CD4-positive, alpha-beta T cell (primary cell): Measurements from ENCODE around the gene GPR62. TPM values are rescaled to one million over a fixed set of nuclear protein-coding genes. Genes with fewer than 3 reads are reported as not detected.

Source experiments
- ATAC-seq: fragments of 200-7000 bp; cut with Tn5 transposase; one replicate; pipeline ENCODE4 v1.10.0; 2022; ENCODE audit warnings: mild to moderate bottlenecking; ENCODE audit not compliant: poor library complexity
- CTCF ChIA-PET: fragments of 350-600 bp; sonication (Branson Sonifier 250); formaldehyde crosslinking; loops from one replicate; lab custom pipeline; 2021; ENCODE audit warnings: antibody characterized with exemption, inconsistent platforms; lab: Charles Lee
- POLR2A ChIA-PET: fragments of 350-600 bp; sonication (Branson Sonifier 250); formaldehyde crosslinking; loops from one replicate; lab custom pipeline; 2021; ENCODE audit warnings: antibody characterized with exemption, inconsistent platforms; lab: Charles Lee
- DNase-seq, 14 experiments: peaks; one replicate each; pipeline ENCODE4 v3.0.0-alpha.2; 2013 to 2020; ENCODE audit warnings: mixed read lengths in 2 of 14
- H3K27ac ChIP-seq, 2 donors: one replicate each; pipeline versions ENCODE4 v1.5.1 to v1.7.0; 2013; ENCODE audit warnings: low read length in 2 of 2, low read depth in 1 of 2, mild to moderate bottlenecking in 1 of 2
- H3K27me3 ChIP-seq, 2 experiments: 1 replicate in 1 of 2; 2 replicates in 1 of 2; pipeline versions ENCODE4 v1.6.1 to v1.7.0; 2013; ENCODE audit warnings: low read length in 2 of 2, control low read depth in 1 of 2, mild to moderate bottlenecking in 1 of 2, moderate library complexity in 1 of 2; ENCODE audit not compliant: insufficient read depth in 2 of 2, control insufficient read depth in 1 of 2
- H3K36me3 ChIP-seq: one replicate; pipeline ENCODE4 v1.6.1; 2013; ENCODE audit warnings: low read length, control low read depth; ENCODE audit not compliant: insufficient read depth
- H3K4me1 ChIP-seq: one replicate; pipeline ENCODE4 v1.6.1; 2013; ENCODE audit warnings: low read length, control low read depth; ENCODE audit not compliant: insufficient read depth
- H3K4me3 ChIP-seq: one replicate; pipeline ENCODE4 v1.5.1; 2013; ENCODE audit warnings: mild to moderate bottlenecking, low read length, moderate library complexity
- H3K9me3 ChIP-seq, 2 experiments: 1 replicate in 1 of 2; 2 replicates in 1 of 2; pipeline versions ENCODE4 v1.6.1 to v1.7.0; 2013; ENCODE audit warnings: low read length in 2 of 2, mild to moderate bottlenecking in 2 of 2, control low read depth in 1 of 2, moderate library complexity in 1 of 2; ENCODE audit not compliant: control insufficient read depth in 1 of 2, insufficient read depth in 1 of 2
- H3K27ac Mint-ChIP-seq: one replicate; pipeline ENCODE4 v1.8.0; 2020; ENCODE audit warnings: mixed read lengths
- H3K27me3 Mint-ChIP-seq: one replicate; pipeline ENCODE4 v1.8.0; 2021; ENCODE audit warnings: mixed read lengths
- H3K36me3 Mint-ChIP-seq: one replicate; pipeline ENCODE4 v1.8.0; 2021; ENCODE audit warnings: low read depth, mixed read lengths
- H3K4me1 Mint-ChIP-seq: one replicate; pipeline ENCODE4 v1.8.0; 2021; ENCODE audit warnings: low read depth, mixed read lengths
- H3K4me3 Mint-ChIP-seq: one replicate; pipeline ENCODE4 v1.8.0; 2020; ENCODE audit warnings: mild to moderate bottlenecking, mixed read lengths
- H3K9me3 Mint-ChIP-seq: one replicate; pipeline ENCODE4 v1.8.0; 2020; ENCODE audit warnings: mixed read lengths
- CTCF ChIP-seq: fragments of 200-600 bp; IDR thresholded peaks from one replicate; pipeline ENCODE4 v1.8.0; 2022; ENCODE audit warnings: antibody characterized with exemption, mild to moderate bottlenecking
- intact Hi-C, 2 experiments: fragments of 100-400 bp; cut with DNase I in 1 of 2; cut with micrococcal nuclease in 1 of 2; formaldehyde crosslinking; loops; one replicate each; pipeline versions ENCODE4 v1.15.1 to v1.9.0; 2023 to 2025; cut with DNase I, micrococcal nuclease
- total RNA-seq, 174 experiments: library from RNA in 2 of 174; stranded (reverse) in 2 of 174; gene quantifications; one replicate each; pipeline ENCODE4 v1.2.3 and lab custom pipeline; 2021 to 2026

The GPR62 gene
- total RNA-seq, 2 experiments from 2014 or later: not detected

- H3K9me3 Mint-ChIP-seq: no peaks in the 10 kb centered on the region
- Histone ChIP-seq H3K27me3 (peaks cover 11 to 12% of the 10 kb centered on the region in 2 experiments), H3K4me1 (peaks cover 16% of the 10 kb centered on the region), H3K36me3 (peaks cover 2% of the 10 kb centered on the region), H3K4me3 (no peak overlapping the region), H3K27ac (no peak overlapping the region), H3K9me3 (peaks cover 0 to 2% of the 10 kb centered on the region in 2 experiments)
- ATAC-seq: no peak
- H3K27ac Mint-ChIP-seq: no peak overlapping the region
- no peak for DNase-seq
- intact Hi-C loops: no loop called here
- no peak for TF ChIP-seq CTCF
- ChIA-PET POLR2A (no interaction called here), CTCF (no interaction called here)
- peaks cover 2% of the 10 kb centered on the region for H3K4me1 Mint-ChIP-seq
- peaks cover 5% of the 10 kb centered on the region for H3K27me3 Mint-ChIP-seq
- H3K36me3 Mint-ChIP-seq: peaks cover 4% of the 10 kb centered on the region
- H3K4me3 Mint-ChIP-seq: no peak overlapping the region
Observed at GRCh38 chr3:51960386-51960785, 5.2 kb downstream of the GPR62 start.

- H3K9me3 Mint-ChIP-seq: no peaks in the 10 kb centered on the region
- ATAC-seq (no peak), DNase-seq (no peak)
- H3K9me3 ChIP-seq: no peaks in the 10 kb centered on the region
- peaks cover 2% of the 10 kb centered on the region for H3K36me3 ChIP-seq
- H3K27me3 Mint-ChIP-seq: peaks cover 5% of the 10 kb centered on the region
- peaks cover 9% of the 10 kb centered on the region in 2 experiments for H3K27me3 ChIP-seq
- ChIA-PET POLR2A (no interaction called here), CTCF (no interaction called here)
- H3K27ac ChIP-seq: no peak overlapping the region
- peaks cover 4% of the 10 kb centered on the region for H3K36me3 Mint-ChIP-seq
- intact Hi-C loops: no loop called here
- TF ChIP-seq CTCF: no peak
- no peak overlapping the region for H3K4me3 Mint-ChIP-seq
- H3K4me1 Mint-ChIP-seq: peaks cover 8% of the 10 kb centered on the region
- no peak overlapping the region for H3K27ac Mint-ChIP-seq
- H3K4me3 ChIP-seq: no peak overlapping the region
- H3K4me1 ChIP-seq: peaks cover 18% of the 10 kb centered on the region
Observed at GRCh38 chr3:51961011-51961410, 5.8 kb downstream of the GPR62 start.

GRCh38 chr3:51961602-51962569, 6.7 kb downstream of the GPR62 start:
- DNase-seq: no peak

More at GRCh38 chr3:51961602-51962569, 6.7 kb downstream of the GPR62 start:
- Histone ChIP-seq H3K9me3 (no peaks in the 10 kb centered on the region), H3K4me3 (no peak overlapping the region), H3K27me3 (peaks cover 2 to 4% of the 10 kb centered on the region in 2 experiments), H3K4me1 (peaks cover 19% of the 10 kb centered on the region), H3K27ac (no peak overlapping the region), H3K36me3 (peaks cover 2% of the 10 kb centered on the region)
- Mint-ChIP-seq H3K27ac (no peak overlapping the region), H3K36me3 (peaks cover 4% of the 10 kb centered on the region), H3K9me3 (no peaks in the 10 kb centered on the region), H3K27me3 (peaks cover 5% of the 10 kb centered on the region), H3K4me3 (no peak overlapping the region), H3K4me1 (peaks cover 14% of the 10 kb centered on the region)
- CTCF ChIA-PET: interaction anchor here (4.4 kb wide), 1 partner anchor 12 kb away, joined by 14 read pairs; the partner anchor contains the start of genes ABHD14A and ABHD14B
- ATAC-seq: no peak
- no peak for TF ChIP-seq CTCF
- POLR2A ChIA-PET: no interaction called here
- intact Hi-C loops: no loop called here
